ENCODE measurements around the gene VPS26A.
A peak's percentile ranks its signal among the peaks of the same experiment; 100 is the strongest.

VPS26A gene

GRCh38 chr10:69123747-69124562 lies at the start of gene VPS26A:
Gene VPS26A (plus strand): TSS chr10:69124178. CDS start chr10:69124278, 100 bp downstream.
- DNase-seq, result peak; percentile 92

- DNase-seq, result no peak
Observed at GRCh38 chr10:69074532-69074931, 49.4 kb upstream of the VPS26A start.

DNA sequence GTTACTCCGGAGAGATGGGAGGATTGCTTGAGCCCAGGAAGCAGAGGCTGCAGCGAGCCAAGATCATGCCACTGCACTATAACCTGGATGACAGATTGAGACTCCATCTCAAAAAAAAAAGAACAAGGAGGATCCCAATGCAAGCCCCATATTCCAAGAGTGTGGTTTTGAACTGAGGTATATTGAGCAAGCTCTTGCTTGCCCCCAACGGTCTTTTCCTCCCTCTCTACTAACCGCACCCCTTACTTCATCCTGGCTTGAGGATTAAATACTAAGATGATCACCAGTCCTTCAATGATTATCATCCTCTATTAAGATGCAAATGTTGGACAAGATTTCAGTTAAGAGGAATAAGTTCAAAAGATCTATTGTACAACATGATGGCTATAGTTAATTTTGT lies 48.5 kb upstream of the VPS26A start:
- no peak for DNase-seq

GRCh38 chr10:69078311-69078710 lies 45.7 kb upstream of the VPS26A start:
- DNase-seq, result no peak

DNA sequence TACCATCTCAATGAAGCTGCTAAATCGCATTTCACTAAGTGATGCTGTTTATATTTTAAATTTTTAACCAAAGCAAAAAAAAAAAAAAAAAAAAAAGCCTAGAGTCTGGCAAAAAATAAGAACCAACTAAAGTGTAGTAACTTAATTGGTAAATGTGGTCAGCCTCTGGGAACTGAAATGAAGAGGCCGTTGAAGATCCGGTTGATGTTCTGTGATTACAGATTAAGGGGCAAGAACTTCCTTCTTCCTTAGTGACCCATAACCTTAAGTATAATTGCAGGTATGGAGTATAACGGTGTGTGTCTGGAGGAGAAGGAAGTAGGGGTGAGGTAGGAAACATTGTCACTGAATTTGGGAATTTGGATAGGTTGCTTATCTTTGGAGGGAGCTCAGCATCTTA lies 43.8 kb upstream of the VPS26A start:
- no peak for DNase-seq

- no peak for DNase-seq
Observed at GRCh38 chr10:69086001-69086509, 37.9 kb upstream of the VPS26A start.

- DNase-seq, result peak; percentile 54
Observed at GRCh38 chr10:69087590-69088470, 36.1 kb upstream of the VPS26A start, which contains the start of gene SRGN. Gene SRGN (plus strand): TSS chr10:69088103. CDS start chr10:69088158, 55 bp downstream.

DNA sequence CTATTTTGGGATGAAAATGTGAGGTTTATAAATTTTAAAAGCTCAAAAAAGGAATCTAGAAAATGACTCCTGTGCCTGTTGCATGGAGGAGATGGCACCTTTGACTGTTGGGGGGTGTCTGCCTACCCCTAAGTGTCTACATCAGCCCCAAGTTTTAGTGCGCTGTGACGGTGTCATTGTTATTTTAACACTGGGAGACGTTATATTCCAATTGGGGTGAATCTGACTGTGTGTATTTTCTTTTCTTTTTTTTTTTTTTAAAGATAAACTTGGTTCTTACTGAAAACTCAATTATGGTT lies 35.6 kb upstream of the VPS26A start:
- peak; percentile 38 for DNase-seq

- DNase-seq, result peak; percentile 32
Observed at GRCh38 chr10:69088801-69089501, 35.0 kb upstream of the VPS26A start.

- no peak for DNase-seq
Observed at GRCh38 chr10:69089638-69090599, 34.1 kb upstream of the VPS26A start.

- no peak for DNase-seq
Observed at GRCh38 chr10:69090685-69091084, 33.3 kb upstream of the VPS26A start.

DNA sequence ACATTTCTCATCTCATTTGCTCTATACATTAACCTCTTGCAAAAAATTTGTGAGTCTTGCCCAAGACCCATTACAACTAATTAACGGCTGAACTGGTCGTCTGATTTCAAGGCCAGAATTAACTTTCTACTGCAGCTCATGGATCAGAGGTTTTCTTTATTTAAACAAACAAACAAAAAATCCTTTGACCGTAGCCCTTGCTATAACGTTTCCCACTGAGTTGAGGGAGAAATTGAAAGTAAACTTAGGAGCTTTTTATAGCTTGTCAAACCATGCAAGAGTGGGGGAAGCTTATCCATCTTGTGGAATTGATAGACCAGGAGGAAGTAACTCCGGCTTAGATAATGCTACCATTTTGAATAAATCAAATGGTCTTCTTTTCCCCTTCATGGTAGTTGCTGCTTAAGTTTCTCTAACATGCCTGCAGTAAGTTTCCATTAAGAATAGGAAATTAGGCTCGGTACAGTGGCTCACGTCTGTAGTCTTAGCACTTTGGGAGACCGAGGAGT lies 32.8 kb upstream of the VPS26A start:
- DNase-seq, result no peak

GRCh38 chr10:69092959-69093850 lies 30.8 kb upstream of the VPS26A start:
- peak; percentile 80 for DNase-seq

DNA sequence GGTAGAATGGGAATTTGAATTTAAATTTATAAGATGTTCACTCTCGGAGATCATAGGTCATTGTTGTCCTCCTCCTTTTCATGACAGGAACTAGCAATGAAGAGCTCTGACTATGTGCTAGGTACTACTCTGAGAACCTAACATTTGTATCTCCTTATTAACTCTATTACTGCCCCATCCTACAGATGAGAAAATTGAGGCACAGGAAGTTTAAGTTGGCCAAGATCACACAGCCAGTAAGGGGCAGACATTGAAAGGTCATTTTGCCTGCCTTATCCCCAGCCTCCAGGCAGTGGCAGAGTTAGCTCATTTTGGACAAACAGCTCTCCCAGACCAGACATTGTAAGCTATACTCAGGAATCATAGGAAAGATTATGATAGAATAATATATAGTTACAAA lies 30.0 kb upstream of the VPS26A start:
- DNase-seq, result peak; percentile 37

GRCh38 chr10:69096045-69096444 lies 27.9 kb upstream of the VPS26A start:
- no peak for DNase-seq

- no peak for DNase-seq
Observed at GRCh38 chr10:69097729-69098128, 26.2 kb upstream of the VPS26A start.

- no peak for DNase-seq
Observed at GRCh38 chr10:69100136-69100872, 23.7 kb upstream of the VPS26A start.

DNA sequence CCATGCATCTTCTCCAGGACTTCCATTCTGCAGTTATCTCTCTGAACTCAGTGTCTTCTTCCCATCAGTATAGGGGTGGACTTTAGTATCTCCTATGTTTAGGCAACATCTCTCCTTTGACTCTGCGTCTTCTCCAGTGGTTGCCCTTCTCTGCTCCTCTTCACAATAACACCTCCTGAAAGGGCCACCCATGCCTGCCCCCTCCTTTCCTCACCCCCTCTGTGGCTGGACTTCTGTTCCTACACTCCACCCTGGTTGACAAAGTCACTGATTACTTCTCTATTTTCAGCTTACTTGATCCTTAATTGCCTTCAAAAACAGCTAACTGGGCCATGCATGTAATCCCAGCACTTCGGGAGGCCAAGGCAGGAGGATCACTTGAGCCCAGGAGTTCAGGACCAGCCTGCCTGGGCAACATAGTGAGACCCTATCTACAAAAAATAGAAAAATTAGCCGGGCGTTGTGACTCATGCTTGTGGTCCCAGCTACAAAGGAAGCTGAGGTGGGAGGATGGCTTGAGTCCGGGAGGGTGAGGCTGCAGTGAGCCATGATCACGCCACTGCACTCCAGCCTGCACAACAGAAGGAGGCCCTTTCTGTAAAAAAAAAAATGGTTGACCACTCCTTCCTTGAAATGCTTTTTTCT lies 22.4 kb upstream of the VPS26A start:
- peak; percentile 16 for DNase-seq

DNA sequence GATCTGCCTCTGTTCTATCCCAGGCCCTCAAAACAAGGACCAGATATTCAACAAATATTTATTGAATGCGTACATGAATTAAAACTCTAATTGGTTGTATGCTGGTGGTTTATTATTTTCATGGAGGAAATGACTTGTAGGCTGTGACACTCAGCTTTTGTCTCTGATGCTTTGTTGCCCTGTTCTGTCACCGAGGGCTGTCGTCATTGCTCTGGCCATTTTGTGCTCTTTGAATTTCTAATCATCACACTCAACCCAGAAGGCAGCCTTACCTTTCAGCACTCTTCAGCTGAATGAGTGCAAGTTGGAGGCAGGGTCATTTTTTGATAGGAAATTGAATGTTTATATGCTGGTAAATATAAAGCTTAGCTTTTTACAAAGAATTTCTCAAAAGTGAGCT lies 21.5 kb upstream of the VPS26A start:
- no peak for DNase-seq
